ENCODE results near the gene ZNF385B.

- TF ChIP-seq HOXA7 (CRISPR knock-in tag; IDR thresholded peaks at IDR 0.05; ENCODE audit: borderline replicate concordance): no peak
- TF ChIP-seq, protein P1, sequence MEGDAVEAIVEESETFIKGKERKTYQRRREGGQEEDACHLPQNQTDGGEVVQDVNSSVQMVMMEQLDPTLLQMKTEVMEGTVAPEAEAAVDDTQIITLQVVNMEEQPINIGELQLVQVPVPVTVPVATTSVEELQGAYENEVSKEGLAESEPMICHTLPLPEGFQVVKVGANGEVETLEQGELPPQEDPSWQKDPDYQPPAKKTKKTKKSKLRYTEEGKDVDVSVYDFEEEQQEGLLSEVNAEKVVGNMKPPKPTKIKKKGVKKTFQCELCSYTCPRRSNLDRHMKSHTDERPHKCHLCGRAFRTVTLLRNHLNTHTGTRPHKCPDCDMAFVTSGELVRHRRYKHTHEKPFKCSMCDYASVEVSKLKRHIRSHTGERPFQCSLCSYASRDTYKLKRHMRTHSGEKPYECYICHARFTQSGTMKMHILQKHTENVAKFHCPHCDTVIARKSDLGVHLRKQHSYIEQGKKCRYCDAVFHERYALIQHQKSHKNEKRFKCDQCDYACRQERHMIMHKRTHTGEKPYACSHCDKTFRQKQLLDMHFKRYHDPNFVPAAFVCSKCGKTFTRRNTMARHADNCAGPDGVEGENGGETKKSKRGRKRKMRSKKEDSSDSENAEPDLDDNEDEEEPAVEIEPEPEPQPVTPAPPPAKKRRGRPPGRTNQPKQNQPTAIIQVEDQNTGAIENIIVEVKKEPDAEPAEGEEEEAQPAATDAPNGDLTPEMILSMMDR (tag by site-specific recombination; IDR thresholded peaks at IDR 0.05): no peak
- TF ChIP-seq ZNF138 (tag by site-specific recombination; IDR thresholded peaks at IDR 0.05; ENCODE audit: borderline replicate concordance): no peak
- TF ChIP-seq ZNF596 (tag by site-specific recombination; IDR thresholded peaks at IDR 0.05): no peak
- TF ChIP-seq FEZF1 (tag by site-specific recombination; IDR thresholded peaks at IDR 0.05): no peak
- no peak for TF ChIP-seq YY1 (tag by site-specific recombination; IDR thresholded peaks at IDR 0.05)
- TF ChIP-seq HOXD13 (CRISPR knock-in tag; IDR thresholded peaks at IDR 0.05; ENCODE audit: borderline replicate concordance): no peak
- TF ChIP-seq ZNF529 (tag by site-specific recombination; IDR thresholded peaks at IDR 0.05; ENCODE audit: insufficient replicate concordance): no peak
Measured at GRCh38 chr2:179551539-179552045, 309.8 kb downstream of the ZNF385B start.
